Testis (tissue), 2 donors: ENCODE measurements around the gene WT1.

ENCODE experiments used
- CTCF ChIP-seq, 3 experiments: fragments of 450-650 bp in 2 of 3; fragments of 200-600 bp in 1 of 3; sonication (generic) in 1 of 3; IDR thresholded peaks; one replicate each; pipeline ENCODE4 v1.5.1; 2016 to 2019; ENCODE audit warnings: antibody characterized with exemption in 3 of 3, mild to moderate bottlenecking in 2 of 3, moderate library complexity in 1 of 3
- POLR2A ChIP-seq: fragments of 450-650 bp; IDR thresholded peaks from one replicate; pipeline ENCODE4 v1.6.1; 2017; ENCODE audit warnings: antibody characterized with exemption, mild to moderate bottlenecking, moderate library complexity

GRCh38 chr11:32340181-32340580, 95.2 kb downstream of the WT1 start:
- TF ChIP-seq CTCF (IDR thresholded peaks at IDR 0.05), result no peak
- no peak for TF ChIP-seq POLR2A
